NCI-H526 treated with DMSO at 0.1 percent for 48 hours (cell line): ENCODE data around the gene FAM240B.

Experiments
- DNase-seq: peaks from one replicate; lab custom pipeline; 2025; lab: John Stamatoyannopoulos, UW

Gene FAM240B

DNA sequence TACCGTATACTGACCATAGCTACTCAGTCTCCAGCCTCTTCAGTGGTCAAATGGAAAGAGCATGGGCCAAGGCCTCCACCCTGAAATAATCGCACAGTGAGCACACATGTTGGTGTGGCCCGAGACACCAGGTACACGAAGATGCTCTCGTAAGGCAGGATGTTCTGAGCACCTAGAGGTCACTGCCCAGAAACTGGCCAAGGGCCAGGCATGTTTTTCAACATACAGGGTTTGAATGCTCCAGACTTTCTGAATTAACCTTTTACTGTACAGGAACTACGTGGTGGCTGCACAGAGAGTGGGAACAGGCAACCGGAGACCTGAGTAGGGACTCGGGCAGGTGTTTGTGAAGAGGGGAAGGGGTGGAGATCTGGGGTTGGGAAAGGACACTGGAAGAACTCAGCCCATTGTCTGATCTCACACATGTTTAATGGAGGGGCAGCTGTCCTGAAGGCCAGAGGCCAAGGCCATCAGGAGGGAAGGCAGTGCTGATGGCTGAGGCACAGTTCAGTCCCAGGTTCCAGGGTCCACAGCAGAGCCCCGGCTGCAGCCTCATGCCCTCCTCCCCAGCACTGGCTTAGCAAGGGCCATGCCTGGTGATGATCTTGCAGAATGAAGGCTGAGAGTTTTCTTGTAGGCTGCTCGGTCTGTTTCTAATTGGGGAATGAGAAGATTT lies 51.0 kb downstream of the FAM240B start:
- DNase-seq = no peak

DNA sequence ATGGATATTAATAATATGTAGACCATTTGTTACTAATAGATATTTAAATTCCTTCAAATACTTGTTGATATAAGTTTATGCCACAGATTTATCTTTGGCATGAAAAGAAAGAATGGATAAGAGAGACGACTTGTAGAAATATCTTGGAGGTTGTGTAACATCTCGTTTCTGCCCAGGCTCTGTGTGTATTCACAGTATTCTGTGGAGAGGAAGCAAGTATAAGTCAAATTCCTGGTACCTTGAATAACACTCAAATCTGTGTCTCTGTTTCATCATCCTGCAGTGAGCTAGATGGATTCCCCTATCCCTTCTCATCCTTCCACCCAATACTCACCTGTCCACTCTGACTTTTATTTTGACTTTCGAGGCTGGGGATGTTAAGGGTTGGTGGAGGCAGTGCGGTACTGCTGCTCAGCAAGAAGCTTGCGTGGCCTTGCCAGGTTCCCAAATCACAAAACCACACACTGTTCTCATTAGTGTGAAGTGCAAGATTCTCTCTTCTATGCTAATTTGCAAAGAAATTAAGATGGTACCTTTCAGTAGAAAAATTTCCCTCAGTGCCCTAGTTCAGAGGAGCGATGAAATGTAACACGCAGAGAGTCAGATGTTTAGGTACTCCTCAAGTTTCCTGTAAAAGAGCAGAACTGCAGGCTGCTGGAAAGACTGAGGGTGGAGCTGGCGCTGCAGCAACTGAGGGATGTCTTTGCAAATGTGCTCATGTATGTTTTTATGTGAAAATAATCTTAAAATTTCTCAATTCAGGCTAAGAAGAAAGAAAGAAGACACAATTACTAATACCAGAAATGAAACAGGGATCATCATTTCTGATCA lies 57.0 kb downstream of the FAM240B start:
- no peak for DNase-seq

DNA sequence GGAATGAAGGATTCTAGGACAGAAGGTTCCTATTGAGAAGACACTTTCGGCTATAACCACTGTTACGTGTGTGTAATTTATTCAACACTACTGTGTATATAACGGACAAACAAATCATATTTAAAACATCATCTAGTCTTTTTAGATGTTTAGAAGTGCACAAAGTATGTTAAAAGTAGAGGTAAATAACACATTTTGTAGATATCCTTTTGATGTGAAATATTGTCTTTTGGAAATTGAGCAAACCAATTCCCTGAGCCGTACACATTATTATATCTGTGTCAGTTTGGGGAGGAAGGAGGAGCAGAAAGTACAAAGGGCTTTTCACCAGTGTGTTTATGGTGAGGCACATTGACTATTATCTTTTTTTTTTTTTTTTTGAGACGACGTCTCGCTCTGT lies 60.4 kb downstream of the FAM240B start:
- no peak for DNase-seq

DNA sequence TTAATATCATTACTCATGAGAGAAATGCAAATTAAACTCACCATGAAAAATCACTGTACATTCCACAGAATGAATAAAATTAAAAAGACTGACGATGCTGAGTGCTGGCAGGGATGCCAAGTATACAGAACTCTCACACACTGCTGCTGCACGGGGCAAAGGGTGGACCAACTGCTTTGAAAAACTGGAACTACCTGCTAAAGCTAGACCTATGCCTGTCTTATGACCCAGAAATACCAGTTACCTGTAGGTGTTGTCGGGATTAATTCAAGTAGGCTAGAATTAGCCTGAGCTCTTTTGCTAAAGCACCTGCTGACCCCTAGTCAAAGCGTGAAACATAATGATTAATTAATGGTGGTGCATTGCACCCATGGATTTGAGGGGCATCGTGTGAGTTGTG lies 63.0 kb downstream of the FAM240B start:
- no peak for DNase-seq

DNA sequence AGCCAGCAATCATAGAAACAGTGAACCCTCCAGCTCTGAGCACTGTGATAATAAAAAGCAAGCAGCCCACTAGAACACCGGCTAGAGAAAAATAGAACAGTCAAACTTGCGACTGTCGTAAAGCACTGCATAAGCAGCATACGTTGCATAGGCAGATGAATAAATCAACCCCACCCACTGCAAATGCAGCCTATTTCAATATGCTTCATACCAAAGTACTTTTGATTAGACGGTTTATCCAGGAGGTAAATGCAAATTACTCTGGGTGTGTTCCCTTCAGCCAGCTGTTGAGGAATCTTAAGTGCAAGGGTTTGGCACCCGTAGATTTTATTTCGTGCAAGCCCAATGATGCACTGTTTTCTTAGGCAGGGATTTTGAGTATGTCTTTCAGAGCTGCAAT lies 67.4 kb downstream of the FAM240B start:
- peak; percentile 93 for DNase-seq

DNA sequence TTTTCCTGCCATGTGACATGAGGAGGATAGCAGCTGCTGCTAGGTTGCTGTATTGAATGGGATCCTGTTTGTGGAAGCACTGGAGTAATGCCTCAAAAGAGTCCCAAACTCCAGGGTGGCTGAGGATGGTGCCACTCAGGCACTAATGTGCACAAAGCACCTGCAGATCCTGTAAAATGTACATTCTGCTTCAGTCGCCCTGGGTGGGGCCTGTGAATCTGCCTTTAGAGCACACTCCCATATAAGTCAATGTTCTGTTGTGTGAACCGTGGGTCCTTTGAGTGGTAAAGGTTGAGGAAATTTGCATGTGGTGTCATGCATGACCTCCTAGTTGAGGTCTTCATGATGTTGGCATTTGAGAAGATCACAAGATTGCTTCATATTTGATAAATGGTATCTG lies 67.9 kb downstream of the FAM240B start:
- DNase-seq = peak; percentile 93

DNA sequence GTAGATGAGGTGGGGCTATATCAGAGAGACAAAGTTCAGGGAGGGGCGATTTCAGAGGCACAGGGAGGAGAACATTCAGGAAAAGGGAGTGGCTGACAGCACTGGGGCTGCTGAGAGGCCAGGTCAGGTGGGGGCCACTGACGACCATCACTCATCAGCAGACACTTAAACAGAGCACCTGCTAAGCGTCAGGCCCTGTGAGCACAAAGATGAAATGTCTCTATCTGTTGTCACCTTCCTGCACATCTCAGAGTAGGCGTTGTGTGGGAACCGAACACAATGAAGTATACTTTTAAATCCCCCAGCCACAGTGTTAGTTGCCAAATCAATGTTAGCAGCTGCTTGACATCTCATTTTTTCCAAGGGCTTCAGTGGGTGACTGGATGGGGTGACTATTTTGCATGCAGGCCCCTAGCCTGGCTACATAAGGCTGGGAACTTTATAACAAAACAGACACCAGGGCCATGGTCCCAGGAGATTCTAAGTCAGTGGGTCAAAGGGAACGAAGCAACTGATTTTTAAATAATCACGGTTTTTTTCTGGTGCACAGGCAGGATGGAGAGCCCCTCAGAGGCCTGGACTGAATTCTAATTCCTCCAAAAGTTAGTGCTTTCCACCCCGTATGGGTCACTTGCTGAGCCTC lies 68.4 kb downstream of the FAM240B start:
- no peak for DNase-seq

DNA sequence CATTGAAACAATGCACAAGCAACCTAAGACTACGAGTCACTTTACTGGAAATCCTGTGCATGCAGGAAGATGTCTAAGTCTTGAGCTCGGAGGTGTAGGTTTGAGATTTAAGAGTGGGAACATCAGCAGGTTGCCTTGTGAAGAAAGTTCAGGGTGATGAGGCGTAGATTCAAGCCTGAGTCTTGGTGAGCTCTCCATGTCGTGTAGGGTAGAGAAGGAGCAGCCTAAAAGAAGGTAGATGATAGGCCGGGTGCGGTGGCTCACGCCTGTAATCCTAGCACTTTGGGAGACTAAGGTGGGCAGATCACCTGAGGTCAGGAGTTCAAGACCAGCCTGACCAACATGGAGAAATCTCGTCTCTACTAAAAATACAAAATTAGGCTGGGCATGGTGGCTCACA lies 69.4 kb downstream of the FAM240B start:
- DNase-seq = no peak

DNA sequence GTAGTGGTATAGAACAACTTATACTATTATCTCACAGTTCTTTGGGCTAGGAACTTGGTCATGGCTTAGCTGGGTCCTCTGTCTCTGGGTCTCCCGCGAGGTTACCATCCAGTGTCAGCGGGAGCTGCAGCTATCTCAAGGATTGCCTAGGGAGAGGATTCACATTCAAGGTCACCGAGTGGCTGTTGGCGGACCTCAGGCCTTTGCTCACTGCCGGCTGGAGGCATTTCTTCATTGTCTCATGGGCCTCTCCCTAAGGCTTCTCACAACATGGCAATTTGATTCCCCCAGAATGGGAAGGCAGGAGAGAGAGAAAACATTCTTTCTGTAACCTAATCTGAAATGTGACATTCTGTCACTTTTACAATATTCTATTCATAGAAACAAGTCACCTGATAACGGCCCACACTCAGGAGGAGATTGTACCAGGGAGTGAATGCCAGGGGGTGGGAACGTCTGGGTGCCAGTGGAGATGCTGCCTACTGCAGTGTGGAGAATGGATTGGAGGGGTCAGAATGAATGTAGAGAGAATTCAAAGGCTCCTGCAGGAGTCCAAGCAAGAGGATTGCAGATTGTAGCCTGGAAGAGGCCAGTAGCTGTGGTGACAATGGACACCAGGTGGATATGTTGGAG lies 70.1 kb downstream of the FAM240B start:
- no peak for DNase-seq

DNA sequence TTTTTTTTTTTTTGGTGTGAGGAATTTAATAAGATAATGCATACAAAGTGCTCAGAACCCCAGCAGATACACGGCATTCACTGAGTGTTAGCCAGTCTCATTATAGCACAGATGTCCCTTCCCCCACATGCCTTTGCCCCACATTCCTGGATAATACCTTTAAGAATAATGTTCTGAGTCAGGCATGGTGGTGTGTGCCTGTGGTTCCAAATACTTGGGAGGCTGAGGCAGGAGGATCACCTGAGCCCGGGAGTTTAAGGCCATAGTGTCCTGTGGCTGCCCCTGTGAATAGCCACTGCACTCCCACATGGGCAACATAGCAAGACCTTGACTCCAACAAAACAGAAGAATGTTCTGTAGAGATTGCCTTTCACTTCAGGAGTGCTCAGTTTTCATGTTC lies 75.3 kb downstream of the FAM240B start:
- no peak for DNase-seq
